K562 (cell line): ENCODE results near the gene DPCD.

ENCODE experiments used
- BACH1 ChIP-seq: fragments of 200-800 bp; sonication (Bioruptor generic); IDR thresholded peaks from 2 replicates; pipeline ENCODE4 v1.6.1; 2016; ENCODE audit warnings: missing genetic modification characterization, missing compliant biosample characterization
- CTCF ChIP-seq, 3 experiments: IDR thresholded peaks in 2 of 3; conservative IDR thresholded peaks in 1 of 3; 2 replicates each; pipeline ENCODE4 v1.5.1; 2011 to 2012; ENCODE audit warnings: low read length in 3 of 3, mild to moderate bottlenecking in 3 of 3, control low read depth in 2 of 3, improper control_type of control experiment in 1 of 3, inconsistent platforms in 1 of 3, low read depth in 1 of 3, mixed read lengths in 1 of 3, moderate library complexity in 1 of 3; ENCODE audit not compliant: insufficient read depth in 2 of 3
- EP300 ChIP-seq: IDR thresholded peaks from 2 replicates; pipeline ENCODE4 v1.6.1; 2012; ENCODE audit warnings: low read length, improper control_type of control experiment
- ETS1 ChIP-seq: conservative IDR thresholded peaks from 2 replicates; pipeline ENCODE4 v1.6.1; 2011; ENCODE audit warnings: low read depth, mild to moderate bottlenecking, low read length; ENCODE audit not compliant: control insufficient read depth
- LCOR ChIP-seq: sonication (generic); formaldehyde crosslinking; IDR thresholded peaks from 2 replicates; pipeline ENCODE4 v1.8.0; 2022; ENCODE audit warnings: mild to moderate bottlenecking, missing genetic modification reagents
- MAX ChIP-seq: sonication (generic); formaldehyde crosslinking; IDR thresholded peaks from 2 replicates; pipeline ENCODE4 v1.9.0; 2022; ENCODE audit warnings: mild to moderate bottlenecking, missing genetic modification reagents
- NRF1 ChIP-seq, 2 experiments: fragments of 450-650 bp; IDR thresholded peaks in 1 of 2; conservative IDR thresholded peaks in 1 of 2; 2 replicates each; pipeline ENCODE4 v1.6.1; 2014; ENCODE audit warnings: mild to moderate bottlenecking in 2 of 2
- TOE1 ChIP-seq, 2 experiments: fragments of 450-650 bp in 1 of 2; sonication (generic) in 1 of 2; formaldehyde crosslinking in 1 of 2; IDR thresholded peaks; 2 replicates each; pipeline versions ENCODE4 v1.7.1 to v1.8.0; 2016 to 2022; ENCODE audit warnings: borderline replicate concordance in 2 of 2, mild to moderate bottlenecking in 2 of 2, antibody characterized with exemption in 1 of 2, inconsistent platforms in 1 of 2, low read depth in 1 of 2, missing genetic modification reagents in 1 of 2, moderate library complexity in 1 of 2
- ZBTB12 ChIP-seq: fragments of 250-450 bp; sonication (Bioruptor Pico); IDR thresholded peaks from 2 replicates; pipeline ENCODE4 v1.4.0; 2020
- ZNF184 ChIP-seq: sonication (generic); formaldehyde crosslinking; IDR thresholded peaks from 2 replicates; pipeline ENCODE4 v1.5.0; 2020; ENCODE audit warnings: missing genetic modification reagents

GRCh38 chr10:101587725-101588653, at the start of gene DPCD, which contains the start of gene POLL:
- peak; percentile 34 to 43; a peak in 2 of 4 replicates for TF ChIP-seq NRF1 (conservative IDR thresholded peaks at IDR 0.05 in 1 of 2, IDR thresholded peaks at IDR 0.05 in 1 of 2)
- TF ChIP-seq TOE1 (IDR thresholded peaks at IDR 0.05; ENCODE audit: borderline replicate concordance) = no peak
- 0 out of 2 replicates have a peak, but pooled peaks have one; percentile 47 for TF ChIP-seq TOE1 (CRISPR knock-in tag; IDR thresholded peaks at IDR 0.05; ENCODE audit: borderline replicate concordance, low read depth)
- TF ChIP-seq BACH1 = no peak
- no peak for TF ChIP-seq EP300
- TF ChIP-seq CTCF (IDR thresholded peaks at IDR 0.05 in 2 of 3, conservative IDR thresholded peaks at IDR 0.05 in 1 of 3; ENCODE audit: insufficient read depth in 2 of 3, low read depth in 1 of 3, low read length in 3 of 3) = no peak
- no peak for TF ChIP-seq ETS1
- no peak for TF ChIP-seq ZNF184
- peak; percentile 60; the same call in 1 of the 2 replicates for TF ChIP-seq MAX (CRISPR knock-in tag)
- no peak for TF ChIP-seq ZBTB12
- no peak for TF ChIP-seq LCOR
